Gastrocnemius medialis (tissue), 4 donors: ENCODE measurements around the gene MFN1.

ENCODE experiments used
- POLR2A ChIP-seq, 2 donors: fragments of 450-650 bp; IDR thresholded peaks; one replicate each; pipeline ENCODE4 v1.6.1; 2017; ENCODE audit warnings: antibody characterized with exemption in 2 of 2, mild to moderate bottlenecking in 2 of 2, moderate library complexity in 2 of 2
- TF ChIP-seq, protein P1 (sequence below), 5 experiments: fragments of 450-650 bp in 3 of 5; fragments of 200-600 bp in 2 of 5; sonication (generic) in 2 of 5; IDR thresholded peaks in 4 of 5; conservative IDR thresholded peaks in 1 of 5; 1 replicate in 4 of 5; 2 replicates in 1 of 5; pipeline ENCODE4 v1.5.1; 2016 to 2019; ENCODE audit warnings: antibody characterized with exemption in 5 of 5, mild to moderate bottlenecking in 3 of 5, moderate library complexity in 3 of 5

DNA sequence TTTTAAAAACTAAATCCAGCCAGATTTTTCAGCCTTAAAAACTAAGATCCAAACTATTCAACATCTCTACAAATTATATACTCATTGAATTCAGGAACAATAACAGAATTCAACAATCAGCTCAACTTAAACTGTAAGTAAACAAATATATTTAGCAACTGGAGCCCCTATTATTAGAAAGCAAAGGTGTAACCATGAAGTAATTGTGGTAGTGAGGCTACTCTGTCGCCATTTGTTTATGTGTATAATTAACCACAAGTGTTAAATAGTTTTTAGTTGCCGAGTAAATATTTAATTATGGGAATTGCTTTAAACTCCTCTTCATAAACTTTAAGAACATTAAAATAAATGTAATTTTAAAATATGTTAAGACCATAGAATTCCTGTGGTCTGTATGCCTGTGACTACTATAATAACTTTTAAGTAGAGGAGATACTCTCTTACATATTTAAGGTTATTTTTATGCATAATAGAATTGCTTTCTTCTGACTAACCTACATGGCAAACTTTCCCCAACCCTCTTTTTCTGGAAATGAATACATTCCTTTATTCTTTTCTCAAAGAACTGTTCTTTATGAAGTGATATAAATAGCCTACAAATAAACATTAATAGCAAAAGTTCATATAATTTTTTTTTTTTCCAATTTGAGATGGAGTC, 51.2 kb downstream of the MFN1 start:
- TF ChIP-seq, protein P1, sequence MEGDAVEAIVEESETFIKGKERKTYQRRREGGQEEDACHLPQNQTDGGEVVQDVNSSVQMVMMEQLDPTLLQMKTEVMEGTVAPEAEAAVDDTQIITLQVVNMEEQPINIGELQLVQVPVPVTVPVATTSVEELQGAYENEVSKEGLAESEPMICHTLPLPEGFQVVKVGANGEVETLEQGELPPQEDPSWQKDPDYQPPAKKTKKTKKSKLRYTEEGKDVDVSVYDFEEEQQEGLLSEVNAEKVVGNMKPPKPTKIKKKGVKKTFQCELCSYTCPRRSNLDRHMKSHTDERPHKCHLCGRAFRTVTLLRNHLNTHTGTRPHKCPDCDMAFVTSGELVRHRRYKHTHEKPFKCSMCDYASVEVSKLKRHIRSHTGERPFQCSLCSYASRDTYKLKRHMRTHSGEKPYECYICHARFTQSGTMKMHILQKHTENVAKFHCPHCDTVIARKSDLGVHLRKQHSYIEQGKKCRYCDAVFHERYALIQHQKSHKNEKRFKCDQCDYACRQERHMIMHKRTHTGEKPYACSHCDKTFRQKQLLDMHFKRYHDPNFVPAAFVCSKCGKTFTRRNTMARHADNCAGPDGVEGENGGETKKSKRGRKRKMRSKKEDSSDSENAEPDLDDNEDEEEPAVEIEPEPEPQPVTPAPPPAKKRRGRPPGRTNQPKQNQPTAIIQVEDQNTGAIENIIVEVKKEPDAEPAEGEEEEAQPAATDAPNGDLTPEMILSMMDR (IDR thresholded peaks at IDR 0.05 in 4 of 5, conservative IDR thresholded peaks at IDR 0.05 in 1 of 5) = no peak
- no peak for TF ChIP-seq POLR2A (IDR thresholded peaks at IDR 0.05)
